ENCODE data around the gene KLC4. TPM values are rescaled to one million over a fixed set of nuclear protein-coding genes. Genes with fewer than 3 reads are reported as not detected.
"Not testable (repeated sequence)": the region's sequence is repeated elsewhere in the genome, so short reads cannot be mapped to it uniquely, and the experiment has no call there.

The KLC4 gene
- total RNA-seq, 4 donors from 2014 or later: 18.0 to 43.4 (median 30.2) TPM

DNA sequence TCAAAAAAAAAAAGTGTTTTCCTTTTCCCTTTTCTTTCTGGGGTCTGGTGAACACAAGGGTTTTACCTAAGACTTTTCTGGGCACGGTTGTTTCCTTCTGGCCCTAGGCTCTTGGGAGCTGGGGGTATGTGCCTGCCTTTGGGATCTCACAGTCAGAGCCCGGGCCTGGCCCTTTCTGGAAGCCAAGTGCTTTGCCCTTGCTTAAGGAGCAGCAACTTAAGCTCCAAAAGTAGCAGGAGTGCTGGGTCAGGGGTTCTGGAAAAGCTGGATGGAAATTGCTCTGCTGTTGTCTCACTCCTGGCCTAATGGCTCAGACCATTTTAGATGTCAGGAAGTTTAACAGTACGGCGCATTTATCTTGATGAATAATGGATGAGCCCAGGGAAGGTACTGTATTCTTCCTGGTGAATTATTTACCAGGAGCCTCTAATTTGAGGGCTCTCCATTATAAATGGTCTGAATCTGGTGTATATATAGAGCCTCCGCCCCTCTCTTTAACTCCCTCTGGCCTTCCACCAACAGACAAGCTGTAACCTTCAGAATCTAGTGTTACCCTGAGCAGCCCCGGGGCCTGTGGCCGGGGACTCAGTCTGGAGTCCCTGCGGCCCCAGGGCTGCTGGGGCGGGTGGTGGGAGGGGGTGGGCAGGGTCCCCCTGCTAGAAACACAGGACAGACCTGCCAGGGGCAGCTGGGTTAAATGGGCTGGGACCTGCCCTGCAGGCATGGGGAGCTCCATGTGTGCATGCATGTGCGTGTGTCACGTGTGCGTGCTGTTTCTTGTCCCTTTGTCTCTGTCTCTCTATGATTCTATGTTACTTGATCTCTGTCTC lies 54.2 kb downstream of the KLC4 start:
- TF ChIP-seq EP300 (IDR thresholded peaks at IDR 0.05) (no peak), POLR2AphosphoS5 (IDR thresholded peaks at IDR 0.05) (no peak), POLR2A (IDR thresholded peaks at IDR 0.05) (no peak)
- TF ChIP-seq, protein P1, sequence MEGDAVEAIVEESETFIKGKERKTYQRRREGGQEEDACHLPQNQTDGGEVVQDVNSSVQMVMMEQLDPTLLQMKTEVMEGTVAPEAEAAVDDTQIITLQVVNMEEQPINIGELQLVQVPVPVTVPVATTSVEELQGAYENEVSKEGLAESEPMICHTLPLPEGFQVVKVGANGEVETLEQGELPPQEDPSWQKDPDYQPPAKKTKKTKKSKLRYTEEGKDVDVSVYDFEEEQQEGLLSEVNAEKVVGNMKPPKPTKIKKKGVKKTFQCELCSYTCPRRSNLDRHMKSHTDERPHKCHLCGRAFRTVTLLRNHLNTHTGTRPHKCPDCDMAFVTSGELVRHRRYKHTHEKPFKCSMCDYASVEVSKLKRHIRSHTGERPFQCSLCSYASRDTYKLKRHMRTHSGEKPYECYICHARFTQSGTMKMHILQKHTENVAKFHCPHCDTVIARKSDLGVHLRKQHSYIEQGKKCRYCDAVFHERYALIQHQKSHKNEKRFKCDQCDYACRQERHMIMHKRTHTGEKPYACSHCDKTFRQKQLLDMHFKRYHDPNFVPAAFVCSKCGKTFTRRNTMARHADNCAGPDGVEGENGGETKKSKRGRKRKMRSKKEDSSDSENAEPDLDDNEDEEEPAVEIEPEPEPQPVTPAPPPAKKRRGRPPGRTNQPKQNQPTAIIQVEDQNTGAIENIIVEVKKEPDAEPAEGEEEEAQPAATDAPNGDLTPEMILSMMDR (IDR thresholded peaks at IDR 0.05): no peak
- no peak overlapping the region for H3K4me3 ChIP-seq
- H3K9me3 ChIP-seq: no peaks in the 10 kb centered on the region
- no peaks in the 10 kb centered on the region for H3K36me3 ChIP-seq
- no peaks in the 10 kb centered on the region for H3K27me3 ChIP-seq
- H3K4me1 ChIP-seq: no peaks in the 10 kb centered on the region
- 48 to 67% methylated on average over 3 to 10 of the region's 12 CpGs for WGBS, 2 donors (ENCODE audit: low coverage in 1 of 2)
- peak overlapping the region in 3 of 4 donors; percentile 4 to 44 (median 16) for H3K27ac ChIP-seq
- no peak for ATAC-seq

DNA sequence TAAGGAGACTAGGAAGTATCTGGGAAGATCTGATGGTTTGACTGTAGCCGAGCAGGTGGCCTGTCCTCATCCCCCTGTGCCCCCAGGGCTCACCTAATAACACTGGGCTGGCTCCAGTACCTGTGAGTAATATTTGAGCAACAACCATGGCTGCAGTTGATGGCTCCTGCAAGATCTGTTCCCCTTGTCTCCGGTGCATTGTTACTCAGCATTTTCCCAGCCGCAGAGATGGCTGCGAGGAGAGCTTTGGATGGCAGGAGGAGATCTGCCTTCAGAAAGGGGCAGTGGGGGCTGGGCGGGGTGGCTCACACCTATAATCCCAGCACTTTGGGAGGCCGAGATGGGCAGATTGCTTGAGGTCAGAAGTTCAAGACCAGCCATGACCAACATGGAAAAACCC lies 55.9 kb downstream of the KLC4 start:
- no peak overlapping the region for H3K4me3 ChIP-seq
- TF ChIP-seq, protein P1 (IDR thresholded peaks at IDR 0.05): no peak
- TF ChIP-seq POLR2A (IDR thresholded peaks at IDR 0.05): no peak
- no peak for TF ChIP-seq EP300 (IDR thresholded peaks at IDR 0.05)
- no peak for TF ChIP-seq POLR2AphosphoS5 (IDR thresholded peaks at IDR 0.05)

DNA sequence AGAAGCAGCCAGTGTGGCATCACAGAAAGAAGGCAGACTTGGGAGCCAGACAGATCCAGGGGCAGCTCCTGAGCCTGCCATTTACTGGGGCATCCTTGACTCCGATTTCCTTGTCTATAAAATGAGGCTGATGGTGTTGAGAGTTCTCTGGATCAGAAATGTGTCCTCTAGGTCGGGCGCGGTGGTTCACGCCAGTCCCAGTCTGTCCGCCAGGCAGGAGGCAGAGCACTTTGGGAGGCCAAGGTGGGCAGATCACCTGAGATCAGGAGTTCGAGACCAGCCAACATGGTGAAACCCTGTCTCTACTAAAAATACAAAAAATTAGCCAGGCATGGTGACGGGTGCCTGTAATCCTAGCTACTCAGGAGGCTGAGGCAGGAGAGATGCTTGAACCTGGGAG lies 58.0 kb downstream of the KLC4 start:
- not testable (repeated sequence) for H3K9me3 ChIP-seq, H3K27ac ChIP-seq, ATAC-seq, H3K4me3 ChIP-seq, H3K36me3 ChIP-seq, H3K27me3 ChIP-seq
- peaks cover 0 to 10% (median 4%) of the 10 kb centered on the region in 3 donors for H3K4me1 ChIP-seq
- 75 to 92% methylated on average over 4 of the region's 8 CpGs for WGBS, 2 donors (ENCODE audit: low coverage in 1 of 2)

More for the DNA sequence above, 55.9 kb downstream of the KLC4 start:
- Histone ChIP-seq H3K4me1 (no peaks in the 10 kb centered on the region), H3K27me3 (no peaks in the 10 kb centered on the region), H3K36me3 (no peaks in the 10 kb centered on the region), H3K27ac (no peak overlapping the region), H3K9me3 (no peaks in the 10 kb centered on the region)
- ATAC-seq: no peak
- WGBS, 2 donors (ENCODE audit: low coverage in 1 of 2): 89 to 95% methylated on average over 1 to 3 of the region's 6 CpGs

DNA sequence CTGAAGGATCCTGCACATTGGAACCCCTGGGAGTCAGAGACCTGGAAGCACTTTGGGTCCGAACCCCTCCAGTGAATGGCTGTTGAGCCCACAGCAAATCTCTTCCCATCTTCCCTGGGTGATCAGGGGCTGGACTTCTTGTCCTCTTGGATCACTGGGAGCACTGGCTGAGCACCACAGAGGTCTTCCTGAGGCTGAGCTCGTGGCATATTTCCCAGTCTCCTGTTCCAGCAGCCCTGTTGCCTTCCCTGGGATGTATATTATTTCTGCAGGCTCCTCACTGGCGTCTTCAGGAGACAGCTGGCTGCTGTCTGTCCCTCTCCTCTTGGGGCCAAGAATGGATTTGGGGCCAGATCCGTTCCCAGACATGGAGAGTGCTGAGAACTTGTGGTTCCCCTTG lies 60.1 kb downstream of the KLC4 start:
- 66% methylated on average over 4 of the region's 4 CpGs; no CpG with 5 or more reads in 1 of the 2 donors for WGBS, 2 donors (ENCODE audit: low coverage in 1 of 2)
- H3K4me3 ChIP-seq: no peak overlapping the region
- no peak for ATAC-seq
- H3K9me3 ChIP-seq: no peaks in the 10 kb centered on the region
- H3K36me3 ChIP-seq: no peaks in the 10 kb centered on the region
- peaks cover 0 to 26% (median 12%) of the 10 kb centered on the region in 3 donors for H3K4me1 ChIP-seq
- no peak overlapping the region for H3K27ac ChIP-seq
- TF ChIP-seq EP300 (IDR thresholded peaks at IDR 0.05) (no peak), POLR2AphosphoS5 (IDR thresholded peaks at IDR 0.05) (no peak), POLR2A (IDR thresholded peaks at IDR 0.05) (no peak)
- TF ChIP-seq, protein P1 (IDR thresholded peaks at IDR 0.05): no peak
- no peaks in the 10 kb centered on the region for H3K27me3 ChIP-seq

DNA sequence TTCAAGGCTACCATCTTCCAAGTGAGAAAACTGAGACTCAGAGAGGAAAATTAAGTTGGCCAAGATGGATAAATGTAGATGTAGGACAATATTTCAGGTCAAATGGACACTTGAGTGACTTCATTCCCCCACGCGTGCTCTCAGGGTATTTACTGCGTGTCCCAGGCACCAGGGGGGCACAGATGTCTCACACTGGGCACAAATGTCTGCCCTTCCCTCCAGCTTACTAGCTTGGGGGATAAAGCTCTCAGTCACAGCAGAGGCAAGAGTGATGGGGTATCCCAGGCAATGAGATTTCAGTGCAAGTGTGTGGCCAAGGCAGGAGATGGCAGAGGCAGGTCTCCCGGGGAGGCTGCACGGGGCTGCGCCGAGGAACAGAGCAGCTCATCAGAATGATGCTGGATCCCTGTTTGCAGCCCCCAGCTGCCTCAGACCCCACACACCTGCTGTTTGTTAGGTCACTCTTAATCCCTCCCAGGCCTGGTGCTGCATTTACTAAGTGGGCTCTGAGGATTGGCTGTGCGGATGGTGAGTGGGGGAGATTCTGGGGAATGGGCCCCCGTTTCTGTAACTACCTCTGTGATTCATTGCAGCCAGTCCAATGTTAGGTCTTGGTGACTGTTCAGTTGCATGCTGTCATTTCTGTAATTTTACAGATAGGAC lies 60.8 kb downstream of the KLC4 start:
- 88% methylated on average over 3 of the region's 9 CpGs; no CpG with 5 or more reads in 1 of the 2 donors for WGBS, 2 donors (ENCODE audit: low coverage in 1 of 2)
- Histone ChIP-seq H3K27ac (peak overlapping the region in 2 of 4 donors; percentile 8 to 17), H3K36me3 (no peaks in the 10 kb centered on the region), H3K4me1 (peaks cover 0 to 26% (median 12%) of the 10 kb centered on the region in 3 donors), H3K9me3 (no peaks in the 10 kb centered on the region), H3K27me3 (no peaks in the 10 kb centered on the region), H3K4me3 (no peak overlapping the region)
- TF ChIP-seq, protein P1 (IDR thresholded peaks at IDR 0.05): no peak
- TF ChIP-seq EP300 (IDR thresholded peaks at IDR 0.05): no peak
- no peak for TF ChIP-seq POLR2AphosphoS5 (IDR thresholded peaks at IDR 0.05)
- TF ChIP-seq POLR2A (IDR thresholded peaks at IDR 0.05): no peak
- ATAC-seq: no peak

Data from gastroesophageal sphincter (tissue), 4 donors.